ENCODE data around the gene ADCY2.

The ADCY2 gene

DNA sequence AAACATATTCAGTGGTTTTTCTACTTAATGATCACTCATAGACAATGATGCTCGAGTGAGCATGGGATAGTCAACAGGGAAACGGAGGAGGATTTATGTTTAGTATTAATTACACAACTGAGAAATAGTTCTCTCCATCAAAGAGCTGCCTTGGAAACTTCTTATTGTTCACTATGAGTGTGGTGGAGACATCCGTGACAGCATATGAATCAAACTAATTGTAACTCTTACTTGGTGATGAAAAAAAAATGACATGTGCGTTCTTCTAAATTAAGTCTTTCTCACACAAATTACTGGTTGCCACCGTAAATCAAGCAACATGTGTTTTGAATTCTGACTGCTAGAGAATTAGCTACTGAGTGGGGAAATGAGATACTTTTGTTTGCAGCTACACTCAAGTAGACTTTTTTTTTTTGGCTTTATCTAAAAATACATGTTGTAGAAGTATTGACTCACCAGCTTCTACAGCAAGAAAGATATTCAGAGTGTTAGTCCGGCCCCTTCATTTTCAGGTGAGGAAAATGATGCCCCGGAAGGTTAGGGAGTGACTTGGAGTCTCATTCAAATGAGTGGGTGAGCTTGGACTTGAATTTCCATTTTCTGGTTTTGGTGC lies 275.5 kb downstream of the ADCY2 start:
- DNase-seq = no peak

DNA sequence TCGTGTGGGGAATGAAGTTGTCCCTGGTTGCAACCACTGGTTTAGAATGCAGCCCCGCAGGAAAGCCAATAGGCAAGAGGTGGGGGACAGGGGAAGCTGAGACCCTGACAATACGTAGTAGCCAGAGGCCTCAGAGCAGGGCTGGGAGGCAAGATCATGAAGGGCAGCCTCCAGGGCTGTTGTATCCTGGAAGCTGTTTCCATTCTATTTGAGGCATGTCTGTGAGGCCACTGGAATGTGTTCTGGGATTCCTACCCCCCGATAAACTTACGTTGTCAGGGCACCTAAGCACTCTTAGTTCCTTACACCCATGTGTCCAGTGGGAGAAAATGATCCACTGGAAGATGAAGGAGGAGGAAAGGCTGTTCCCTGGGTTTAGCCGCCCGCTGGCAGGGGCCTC lies 277.7 kb downstream of the ADCY2 start:
- DNase-seq = no peak

GRCh38 chr5:7676455-7676854 lies 280.5 kb downstream of the ADCY2 start:
- no peak for DNase-seq

- no peak for DNase-seq
Observed at GRCh38 chr5:7678030-7678429, 282.1 kb downstream of the ADCY2 start.

DNA sequence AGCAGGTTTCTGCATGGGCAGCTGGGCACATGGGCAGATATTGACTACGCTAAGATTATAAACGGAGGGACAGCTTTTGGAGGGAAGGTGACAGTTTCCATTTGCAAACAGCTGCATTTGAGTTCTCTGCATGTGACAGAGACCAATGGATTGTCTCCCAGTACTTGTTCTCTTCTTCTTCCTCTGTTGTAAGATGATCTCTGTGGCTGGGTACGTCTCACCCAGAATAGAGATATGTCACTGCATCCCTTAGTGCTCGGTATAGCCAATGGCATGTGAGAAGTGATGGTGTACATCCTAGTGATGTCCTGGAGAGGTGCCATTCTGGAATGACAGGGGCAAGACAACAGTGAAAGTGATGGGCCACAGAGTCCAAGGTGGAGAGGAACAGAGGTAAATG lies 283.7 kb downstream of the ADCY2 start:
- no peak for DNase-seq

DNA sequence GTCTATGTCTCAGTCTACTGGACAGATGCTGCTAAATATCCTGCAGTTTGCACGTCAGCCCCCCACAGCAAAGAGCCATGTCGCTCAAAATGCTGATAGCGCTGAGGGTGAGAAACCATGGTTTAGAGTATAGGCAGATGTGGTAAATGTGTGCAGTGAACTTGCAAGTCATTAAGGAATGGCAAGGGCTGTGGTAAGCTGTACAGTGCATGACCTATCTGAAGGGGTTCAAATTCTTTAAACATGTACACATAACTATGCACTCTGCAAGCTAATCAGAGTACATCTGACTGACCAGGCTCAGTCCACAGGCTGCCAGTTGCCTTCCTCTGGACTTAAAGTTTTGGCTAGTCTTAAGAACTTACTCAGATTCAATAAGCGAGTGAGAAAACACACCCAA lies 284.3 kb downstream of the ADCY2 start:
- no peak for DNase-seq

DNA sequence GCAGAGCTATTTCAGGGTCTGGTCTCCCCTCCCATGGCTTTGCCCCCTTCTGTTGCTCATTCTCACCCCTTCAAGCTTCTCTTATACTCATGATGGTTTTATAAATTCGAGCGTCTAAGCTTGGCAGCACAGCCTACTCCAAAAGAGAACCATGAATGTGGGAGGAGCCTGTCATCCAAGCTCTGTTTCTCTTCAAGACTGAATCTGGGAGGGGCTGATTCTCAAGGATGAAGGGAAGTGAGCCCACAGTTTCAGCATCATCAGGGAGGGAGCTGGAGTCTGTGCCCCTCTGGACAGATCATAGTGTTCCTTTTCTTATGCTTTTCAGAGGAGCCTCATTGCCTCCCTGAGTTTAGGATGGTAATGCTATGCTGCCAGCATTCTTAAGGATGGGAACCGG lies 286.4 kb downstream of the ADCY2 start:
- DNase-seq = no peak

DNA sequence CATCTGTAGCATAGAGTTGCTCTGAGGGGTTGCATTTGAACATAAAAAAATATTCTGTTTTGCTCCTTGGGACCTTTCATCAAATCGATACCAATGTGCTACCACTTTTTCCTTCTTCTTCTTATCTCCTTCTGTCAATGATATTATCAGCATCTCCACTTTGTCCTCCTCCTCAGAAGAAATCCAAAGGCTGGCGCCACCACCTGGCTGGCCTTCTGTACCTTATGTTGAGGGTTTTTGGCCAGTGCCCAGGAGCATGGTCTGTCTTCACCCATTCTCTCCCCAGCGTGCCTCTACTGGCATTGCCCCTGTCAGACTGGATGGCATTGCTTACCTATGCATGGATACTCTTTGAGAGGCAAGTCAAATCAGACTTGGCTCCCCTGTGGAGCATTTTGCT lies 287.8 kb downstream of the ADCY2 start:
- DNase-seq = no peak

GRCh38 chr5:7684826-7685225 lies 288.9 kb downstream of the ADCY2 start:
- no peak for DNase-seq

DNA sequence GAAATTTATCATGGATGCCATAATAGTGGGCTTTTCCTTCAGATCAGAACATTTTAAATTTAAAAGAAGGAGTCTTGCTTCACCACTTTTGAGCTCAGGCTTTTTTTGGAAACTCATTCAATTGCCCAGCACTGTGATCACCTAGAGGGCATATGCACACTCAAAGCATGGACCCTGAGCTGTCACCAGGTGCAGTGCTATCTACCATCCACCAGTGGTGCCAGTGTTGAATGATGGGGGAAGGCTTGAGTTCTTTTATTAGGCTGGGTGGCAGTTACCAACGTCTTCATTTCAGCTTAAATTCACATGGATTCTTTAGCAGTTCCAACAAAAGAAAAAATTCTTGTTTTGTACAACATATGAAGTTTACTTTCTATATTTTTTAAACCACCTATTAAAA lies 290.9 kb downstream of the ADCY2 start:
- DNase-seq = no peak

- DNase-seq = no peak
Observed at GRCh38 chr5:7690557-7690956, 294.6 kb downstream of the ADCY2 start.

DNA sequence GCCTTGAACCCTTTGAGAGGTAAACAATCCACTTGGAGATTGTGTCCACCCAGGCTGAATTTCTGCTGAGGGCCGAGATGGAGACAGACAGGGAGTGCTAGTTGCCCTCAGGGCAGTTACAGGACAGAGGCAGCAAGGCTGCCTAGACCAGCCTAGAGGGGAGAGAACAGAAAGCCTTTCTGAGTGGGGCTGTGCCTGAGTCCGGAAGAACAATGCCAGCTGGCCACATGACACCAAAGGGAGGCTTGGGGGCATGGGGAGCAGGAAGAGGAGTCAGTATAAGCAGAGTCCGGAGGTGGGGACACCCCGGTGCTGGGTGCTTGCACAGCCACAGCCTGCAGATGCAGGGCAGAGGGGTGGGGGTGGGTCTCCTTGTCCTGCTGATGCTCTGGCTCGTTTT lies 309.3 kb downstream of the ADCY2 start:
- DNase-seq = no peak

DNA sequence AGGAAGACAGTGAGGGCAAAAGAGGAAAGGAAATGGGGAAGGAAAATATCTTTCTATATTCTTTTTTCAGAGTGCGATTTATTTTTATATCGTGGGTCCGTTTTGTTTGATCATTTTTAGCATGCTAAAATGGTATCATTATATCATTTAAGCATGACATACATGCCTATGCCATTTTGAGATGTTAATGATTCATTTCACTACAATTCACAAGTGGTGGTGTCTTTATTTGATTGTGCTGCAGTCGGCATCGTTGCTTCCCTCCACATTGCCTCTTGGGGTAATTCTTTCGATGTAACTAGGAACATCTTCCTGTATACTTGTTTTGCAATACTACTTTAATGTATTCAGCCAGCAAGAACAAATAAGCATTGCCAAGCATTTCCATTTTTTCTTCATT lies 309.8 kb downstream of the ADCY2 start:
- DNase-seq = no peak

DNA sequence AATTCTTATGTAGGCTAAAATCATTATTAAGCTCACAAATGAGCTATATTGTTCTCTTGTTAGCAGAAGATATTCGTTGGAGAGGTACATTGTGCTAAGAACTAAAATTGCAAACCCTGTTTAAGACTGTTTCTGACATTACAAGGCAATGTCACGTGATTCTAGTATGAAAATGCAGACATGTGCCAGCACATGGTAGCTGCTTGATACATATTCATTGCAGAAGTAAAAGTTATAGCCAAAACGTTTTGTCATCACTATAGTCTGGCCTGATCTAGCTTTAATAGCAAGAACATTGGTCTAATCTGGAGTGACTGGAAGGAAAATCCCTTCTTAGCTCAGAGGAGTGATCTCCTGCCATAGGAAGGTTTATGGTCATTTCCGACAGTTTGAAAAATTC lies 310.3 kb downstream of the ADCY2 start:
- no peak for DNase-seq

GRCh38 chr5:7714119-7714518 lies 318.2 kb downstream of the ADCY2 start:
- DNase-seq = no peak

DNA sequence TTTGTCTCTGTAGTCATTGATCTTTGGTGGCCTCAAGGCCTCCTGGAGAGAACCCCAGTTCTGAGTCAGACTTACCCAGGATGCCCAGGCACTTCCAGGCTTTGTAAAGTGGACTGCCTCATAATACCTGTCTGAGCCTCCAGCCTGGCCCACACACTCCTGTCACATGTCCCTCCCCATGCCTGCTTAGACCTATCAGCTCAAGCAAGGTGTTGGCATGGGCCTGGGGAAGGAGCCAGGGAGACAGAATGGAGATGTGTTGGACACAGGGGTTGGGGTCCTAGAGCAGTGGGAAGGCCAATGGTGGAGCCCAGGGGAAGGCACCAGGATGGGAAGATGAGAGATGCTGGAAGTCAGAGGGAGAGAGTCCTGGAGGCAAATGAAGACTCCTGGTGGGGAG lies 318.8 kb downstream of the ADCY2 start:
- no peak for DNase-seq

DNA sequence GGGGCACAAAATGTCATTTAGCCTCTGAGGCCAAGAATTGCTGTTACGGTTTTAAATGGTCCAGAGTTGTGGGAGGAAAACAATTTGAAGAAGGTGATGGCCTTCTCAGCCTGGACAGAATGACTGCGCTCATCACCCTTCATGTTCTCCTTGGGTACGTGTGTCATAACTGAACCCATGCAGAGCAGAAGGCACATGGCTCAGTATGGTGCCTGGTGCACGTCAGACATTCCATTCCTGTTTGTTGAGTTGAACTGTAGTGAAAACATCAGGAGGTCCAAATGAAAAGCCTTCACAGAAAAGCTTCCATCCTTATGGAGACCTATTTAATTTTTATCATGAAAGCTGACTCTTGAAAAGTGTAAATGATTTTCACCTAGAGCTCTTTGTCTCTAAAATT lies 321.8 kb downstream of the ADCY2 start:
- DNase-seq = no peak

- no peak for DNase-seq
Observed at GRCh38 chr5:7728076-7728475, 332.1 kb downstream of the ADCY2 start.

DNA sequence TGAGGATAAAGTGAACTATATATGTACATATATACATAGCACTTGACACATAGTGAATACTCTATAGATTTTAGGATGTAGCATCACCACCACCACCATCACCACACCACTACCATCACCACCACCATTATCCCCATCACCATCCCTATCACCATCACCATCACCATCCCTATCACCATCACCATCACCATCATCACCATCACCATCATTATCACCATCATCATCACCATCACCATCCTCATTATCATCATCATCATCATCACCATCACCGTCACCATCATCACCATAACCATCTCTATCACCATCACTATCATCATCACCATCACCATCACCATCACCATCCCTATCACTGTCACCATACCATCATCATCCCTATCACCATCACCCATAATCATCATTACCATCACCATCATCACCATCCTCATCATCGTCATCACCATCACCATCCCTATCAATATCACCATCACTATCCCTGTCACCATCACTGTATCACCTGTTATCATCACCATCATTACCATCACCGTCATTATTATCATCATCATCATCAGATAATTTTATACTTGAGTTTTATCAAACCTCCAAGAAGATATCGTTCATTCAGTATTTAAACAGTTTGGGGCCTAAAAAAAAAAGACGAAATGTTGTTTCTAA lies 345.6 kb downstream of the ADCY2 start:
- DNase-seq = no peak

GRCh38 chr5:7742241-7742656 lies 346.3 kb downstream of the ADCY2 start:
- DNase-seq = no peak

DNA sequence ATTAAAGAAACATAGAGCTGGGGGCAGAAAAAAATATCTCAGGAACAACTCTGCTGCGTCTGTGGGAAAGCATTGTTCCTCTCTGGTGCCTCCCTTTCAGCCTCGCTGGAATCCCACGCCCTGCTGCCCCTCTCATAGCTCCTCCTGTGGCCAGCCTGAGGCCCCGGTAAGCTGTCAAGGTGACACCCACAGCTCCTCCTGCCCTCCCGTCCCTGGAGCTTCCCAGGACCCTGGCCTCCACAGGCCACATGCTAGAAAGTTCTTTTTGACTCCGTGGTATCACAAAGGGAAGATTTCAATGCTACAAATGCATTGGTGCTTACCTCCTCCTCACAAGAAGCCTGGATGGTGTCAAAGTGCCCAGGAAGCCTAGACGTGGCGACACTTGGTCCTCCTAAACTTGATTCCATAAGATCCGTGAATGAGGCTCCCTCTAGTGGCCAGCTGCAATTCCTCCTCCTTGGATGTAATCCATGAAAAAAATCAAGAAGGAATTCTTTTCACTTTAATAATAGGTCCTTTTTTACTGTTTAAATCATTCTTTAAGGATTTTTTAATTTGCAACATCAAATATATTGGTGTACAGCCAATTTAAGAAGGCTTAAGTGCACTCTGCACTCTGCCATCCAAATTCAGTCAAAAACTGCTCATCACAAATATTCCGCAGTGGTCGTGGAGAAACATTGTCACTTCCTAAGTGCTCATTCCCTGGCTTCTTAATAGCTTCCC lies 350.1 kb downstream of the ADCY2 start:
- DNase-seq = no peak

GRCh38 chr5:7747728-7748127 lies 351.8 kb downstream of the ADCY2 start:
- no peak for DNase-seq

GRCh38 chr5:7749626-7750025 lies 353.7 kb downstream of the ADCY2 start:
- no peak for DNase-seq

- DNase-seq = no peak
Observed at GRCh38 chr5:7751874-7752273, 355.9 kb downstream of the ADCY2 start.

DNA sequence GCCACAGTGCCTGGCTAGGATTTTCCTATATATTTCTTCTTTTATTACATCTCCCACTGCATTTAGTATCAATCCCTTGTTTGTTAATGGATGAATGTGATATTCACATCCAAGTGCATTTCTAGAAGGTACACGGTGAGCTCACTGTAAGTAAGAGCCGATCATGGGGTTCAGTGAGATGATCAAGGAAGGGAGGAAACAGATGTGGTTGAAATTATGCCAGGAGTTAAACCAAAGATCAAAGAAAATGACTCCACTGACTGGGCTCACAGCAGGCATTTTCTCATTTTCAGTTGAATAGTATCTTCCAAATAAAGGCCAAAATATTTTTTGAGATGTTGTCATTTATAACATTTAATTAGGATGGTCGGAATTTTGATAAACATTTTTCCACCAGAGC lies 357.2 kb downstream of the ADCY2 start:
- no peak for DNase-seq
